Coronary artery (tissue), 2 donors: ENCODE results near the gene MRPS6.

Experiments
- DNase-seq: peaks from one replicate; pipeline ENCODE4 v3.0.0-alpha.2; 2017; ENCODE audit warnings: low spot score
- H3K27ac ChIP-seq, 2 donors: fragments of 200-600 bp; sonication (generic); one replicate each; pipeline ENCODE4 v1.5.1; 2016 to 2019
- H3K4me3 ChIP-seq: fragments of 200-600 bp; sonication (generic); 2 replicates; pipeline ENCODE4 v1.5.1; 2016; ENCODE audit warnings: mild to moderate bottlenecking, moderate library complexity
- TF ChIP-seq, protein P1 (sequence below): fragments of 200-600 bp; sonication (generic); IDR thresholded peaks from one replicate; pipeline ENCODE4 v1.5.1; 2019; ENCODE audit warnings: antibody characterized with exemption

MRPS6 gene

DNA sequence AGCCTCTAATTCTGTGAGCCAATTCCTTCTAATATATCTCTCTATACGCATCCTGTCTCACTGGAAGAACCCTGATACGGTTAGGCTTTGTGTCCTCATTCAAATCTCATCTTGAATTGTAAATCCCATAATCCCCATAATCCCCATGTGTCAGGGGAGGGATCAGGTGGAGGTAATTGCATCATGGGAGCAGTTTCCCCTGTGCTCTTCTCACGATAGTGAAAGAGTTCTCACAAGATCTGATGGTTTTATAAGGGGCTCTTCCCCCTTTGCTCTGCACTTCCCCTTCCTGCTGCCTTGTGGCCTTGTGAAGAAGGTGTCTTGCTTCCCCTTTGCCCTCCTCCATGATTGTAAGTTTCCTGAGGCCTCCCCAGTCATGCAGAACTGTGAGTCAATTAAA lies 116.1 kb downstream of the MRPS6 start:
- TF ChIP-seq, protein P1, sequence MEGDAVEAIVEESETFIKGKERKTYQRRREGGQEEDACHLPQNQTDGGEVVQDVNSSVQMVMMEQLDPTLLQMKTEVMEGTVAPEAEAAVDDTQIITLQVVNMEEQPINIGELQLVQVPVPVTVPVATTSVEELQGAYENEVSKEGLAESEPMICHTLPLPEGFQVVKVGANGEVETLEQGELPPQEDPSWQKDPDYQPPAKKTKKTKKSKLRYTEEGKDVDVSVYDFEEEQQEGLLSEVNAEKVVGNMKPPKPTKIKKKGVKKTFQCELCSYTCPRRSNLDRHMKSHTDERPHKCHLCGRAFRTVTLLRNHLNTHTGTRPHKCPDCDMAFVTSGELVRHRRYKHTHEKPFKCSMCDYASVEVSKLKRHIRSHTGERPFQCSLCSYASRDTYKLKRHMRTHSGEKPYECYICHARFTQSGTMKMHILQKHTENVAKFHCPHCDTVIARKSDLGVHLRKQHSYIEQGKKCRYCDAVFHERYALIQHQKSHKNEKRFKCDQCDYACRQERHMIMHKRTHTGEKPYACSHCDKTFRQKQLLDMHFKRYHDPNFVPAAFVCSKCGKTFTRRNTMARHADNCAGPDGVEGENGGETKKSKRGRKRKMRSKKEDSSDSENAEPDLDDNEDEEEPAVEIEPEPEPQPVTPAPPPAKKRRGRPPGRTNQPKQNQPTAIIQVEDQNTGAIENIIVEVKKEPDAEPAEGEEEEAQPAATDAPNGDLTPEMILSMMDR: no peak
- Histone ChIP-seq H3K4me3 (no peak overlapping the region), H3K27ac (no peak overlapping the region)
- DNase-seq: no peak

DNA sequence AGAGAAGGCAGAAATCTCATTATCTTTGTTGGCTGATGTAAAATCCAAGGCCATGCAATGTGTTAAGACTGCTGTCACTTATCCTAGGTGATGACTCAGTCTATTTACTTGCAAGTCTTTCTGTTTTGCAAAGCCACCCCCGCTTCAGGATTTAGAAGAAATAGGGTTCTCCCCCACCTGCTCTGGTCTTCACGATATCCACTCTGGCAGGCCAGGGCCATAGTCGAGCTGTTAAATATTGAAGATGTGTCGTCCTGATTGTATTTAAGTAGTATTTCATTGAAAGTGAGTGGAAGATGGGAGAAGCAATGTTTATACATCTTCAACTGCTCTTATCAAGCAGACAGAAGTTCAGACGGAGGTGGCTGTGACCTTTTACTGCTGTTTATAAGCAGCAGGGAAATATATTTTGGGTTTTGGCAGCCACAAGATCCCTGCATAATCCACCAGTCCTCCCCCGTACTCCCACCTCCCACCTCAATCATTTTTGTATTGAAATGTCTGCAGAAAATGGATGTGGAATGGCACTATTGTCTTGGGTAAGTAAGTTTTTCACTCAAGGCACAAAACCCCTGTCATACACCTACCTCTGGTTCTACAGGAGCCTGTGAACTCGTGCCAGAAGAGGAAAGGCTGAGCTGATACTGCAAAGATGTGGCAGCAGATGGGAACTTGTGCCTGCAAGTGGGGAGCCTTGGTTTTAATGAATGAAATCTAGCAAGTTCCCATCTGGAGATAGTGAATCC lies 117.4 kb downstream of the MRPS6 start:
- Histone ChIP-seq H3K4me3 (no peak overlapping the region), H3K27ac (no peak overlapping the region)
- TF ChIP-seq, protein P1: no peak
- DNase-seq: no peak

GRCh38 chr21:34191876-34192275 lies 118.5 kb downstream of the MRPS6 start:
- TF ChIP-seq, protein P1: no peak

More at GRCh38 chr21:34191876-34192275, 118.5 kb downstream of the MRPS6 start:
- DNase-seq: no peak
- no peak overlapping the region for H3K4me3 ChIP-seq
- no peak overlapping the region for H3K27ac ChIP-seq
